GM23338 (cell line): ENCODE results near the gene UBL5. TPM values are rescaled to one million over a fixed set of nuclear protein-coding genes. Genes with fewer than 3 reads are reported as not detected.

Experiments used
- ATAC-seq: fragments of 200-7000 bp; cut with Tn5 transposase; 3 replicates; pipeline ENCODE4 v1.9.1; 2020
- DNase-seq: peaks from one replicate; pipeline ENCODE4 v3.0.0-alpha.2; 2015; ENCODE audit warnings: low spot score
- H2AFZ ChIP-seq: fragments of 200-600 bp; sonication (generic); 2 replicates; pipeline ENCODE4 v1.8.0; 2016; ENCODE audit warnings: antibody characterized with exemption, mild to moderate bottlenecking, moderate library complexity
- H3F3A ChIP-seq: fragments of 200-600 bp; sonication (generic); replicated peaks from 2 replicates; pipeline ENCODE4 v1.8.0; 2017; ENCODE audit warnings: antibody characterized with exemption, mixed run types, low read depth
- H3K27ac ChIP-seq: fragments of 200-600 bp; sonication (generic); 2 replicates; pipeline ENCODE4 v1.6.1; 2016; ENCODE audit warnings: low read depth
- H3K27me3 ChIP-seq: fragments of 200-600 bp; sonication (generic); 2 replicates; pipeline ENCODE4 v1.8.0; 2016; ENCODE audit warnings: mild to moderate bottlenecking, mixed run types, moderate library complexity; ENCODE audit not compliant: insufficient read depth
- H3K36me3 ChIP-seq: fragments of 200-600 bp; sonication (generic); 2 replicates; pipeline ENCODE4 v1.8.0; 2016; ENCODE audit warnings: mild to moderate bottlenecking; ENCODE audit not compliant: insufficient read depth
- H3K4me1 ChIP-seq: fragments of 200-600 bp; sonication (generic); 2 replicates; pipeline ENCODE4 v1.8.0; 2016; ENCODE audit warnings: mild to moderate bottlenecking, moderate library complexity; ENCODE audit not compliant: insufficient read depth
- H3K4me2 ChIP-seq: fragments of 200-600 bp; sonication (generic); 2 replicates; pipeline ENCODE4 v1.7.1; 2017; ENCODE audit warnings: mixed run types
- H3K4me3 ChIP-seq: fragments of 200-600 bp; sonication (generic); 2 replicates; pipeline ENCODE4 v1.6.1; 2016; ENCODE audit warnings: mixed run types
- H3K79me2 ChIP-seq: fragments of 200-600 bp; sonication (generic); replicated peaks from 2 replicates; pipeline ENCODE4 v1.8.0; 2017; ENCODE audit warnings: mild to moderate bottlenecking; ENCODE audit not compliant: insufficient read depth
- H3K9me2 ChIP-seq: fragments of 200-600 bp; sonication (generic); 2 replicates; pipeline ENCODE4 v1.8.0; 2017; ENCODE audit not compliant: insufficient read depth
- H4K20me1 ChIP-seq: fragments of 200-600 bp; sonication (generic); replicated peaks from 2 replicates; pipeline ENCODE4 v1.8.0; 2017; ENCODE audit warnings: mild to moderate bottlenecking; ENCODE audit not compliant: insufficient read depth
- H3K27ac Mint-ChIP-seq: 2 replicates; pipeline ENCODE4 v1.8.0; 2020; ENCODE audit warnings: inconsistent platforms, mild to moderate bottlenecking, moderate library complexity, mixed read lengths
- H3K27me3 Mint-ChIP-seq: 3 replicates; pipeline ENCODE4 v1.8.0; 2022; ENCODE audit warnings: low read depth, mild to moderate bottlenecking, moderate library complexity, mixed read lengths, inconsistent platforms; ENCODE audit not compliant: insufficient read depth, poor library complexity
- H3K36me3 Mint-ChIP-seq: 3 replicates; pipeline ENCODE4 v1.8.0; 2021; ENCODE audit warnings: low read depth, mild to moderate bottlenecking, inconsistent platforms, moderate library complexity, mixed read lengths
- H3K4me1 Mint-ChIP-seq: 3 replicates; pipeline ENCODE4 v1.8.0; 2020; ENCODE audit warnings: mild to moderate bottlenecking, inconsistent platforms, mixed read lengths
- H3K4me3 Mint-ChIP-seq: 3 replicates; pipeline ENCODE4 v1.8.0; 2021; ENCODE audit warnings: moderate library complexity, mild to moderate bottlenecking, inconsistent platforms, mixed read lengths
- H3K9me3 Mint-ChIP-seq: 3 replicates; pipeline ENCODE4 v1.8.0; 2020; ENCODE audit warnings: moderate library complexity, mild to moderate bottlenecking, inconsistent platforms, mixed read lengths
- CREB1 ChIP-seq: fragments of 250-450 bp; sonication (Bioruptor Pico); IDR thresholded peaks from 2 replicates; pipeline ENCODE4 v1.5.0; 2020; ENCODE audit warnings: low read depth, mild to moderate bottlenecking, moderate library complexity
- CTCF ChIP-seq, 2 experiments: fragments of 200-600 bp in 1 of 2; sonication (generic) in 1 of 2; conservative IDR thresholded peaks; 2 replicates each; pipeline versions ENCODE4 v1.5.1 to v1.6.1; 2016 to 2017; ENCODE audit warnings: antibody characterized with exemption in 2 of 2, low read depth in 2 of 2, mild to moderate bottlenecking in 2 of 2, moderate library complexity in 1 of 2
- EZH2 ChIP-seq: fragments of 200-600 bp; sonication (generic); IDR thresholded peaks from one replicate; pipeline ENCODE4 v1.8.0; 2017; ENCODE audit warnings: antibody characterized with exemption, mild to moderate bottlenecking, low read depth; ENCODE audit not compliant: unreplicated experiment
- JUNB ChIP-seq: IDR thresholded peaks from one replicate; pipeline ENCODE4 v1.6.1; 2016; ENCODE audit warnings: antibody characterized with exemption; ENCODE audit not compliant: unreplicated experiment
- NANOG ChIP-seq: IDR thresholded peaks from 2 replicates; pipeline ENCODE4 v1.6.1; 2016; ENCODE audit warnings: antibody characterized with exemption, borderline replicate concordance
- POLR2AphosphoS5 ChIP-seq: IDR thresholded peaks from 2 replicates; pipeline ENCODE4 v1.6.1; 2016; ENCODE audit warnings: antibody characterized with exemption, low read depth
- ZNF114 ChIP-seq: fragments of 250-450 bp; sonication (Bioruptor Pico); IDR thresholded peaks from 2 replicates; pipeline ENCODE4 v1.5.0; 2020; ENCODE audit warnings: mild to moderate bottlenecking, moderate library complexity
- polyA plus RNA-seq: library from polyadenylated mRNA; unstranded; fragments of >200 nt; fragmentation: Nextera tagmentation; extraction: Ambion mirVana; gene quantifications from 2 replicates; pipeline ENCODE4 v1.2.1, GENCODE V29; 2016
- total RNA-seq: library from RNA; depleted of rRNA; stranded (reverse); fragments of >200 nt; shearing (Covaris generic); gene quantifications from 2 replicates; pipeline ENCODE4 v1.2.3, GENCODE V29; 2014
- TF ChIP-seq, protein P1 (sequence below): IDR thresholded peaks from one replicate; pipeline ENCODE4 v1.6.1; 2018; ENCODE audit warnings: antibody characterized with exemption; ENCODE audit not compliant: unreplicated experiment

The UBL5 gene
- total and polyA plus RNA-seq, 2 experiments from 2014 or later = 304 to 1,371 TPM

DNA sequence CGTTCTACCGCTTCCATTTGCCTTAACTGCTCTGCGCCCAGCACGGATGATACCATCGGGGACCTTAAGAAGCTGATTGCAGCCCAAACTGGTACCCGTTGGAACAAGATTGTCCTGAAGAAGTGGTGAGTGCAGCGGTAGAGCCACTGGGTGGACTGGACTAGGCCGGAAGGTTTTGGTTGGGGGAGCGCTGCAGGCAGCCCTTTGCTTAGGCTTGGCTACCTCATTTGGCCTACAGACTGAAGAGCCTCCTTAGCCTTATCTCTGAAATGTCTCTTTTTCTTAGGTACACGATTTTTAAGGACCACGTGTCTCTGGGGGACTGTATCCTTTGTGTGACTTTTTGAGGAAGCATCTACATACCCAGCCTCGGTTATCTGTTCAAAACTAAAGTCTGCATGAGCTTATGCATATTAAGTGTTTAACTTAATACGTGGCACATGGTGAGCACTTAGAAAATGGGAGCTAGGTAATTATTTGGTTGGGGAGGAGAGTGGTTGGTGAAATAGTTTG lies 889 bp downstream of the UBL5 start (continued):
- no peak for TF ChIP-seq CTCF (conservative IDR thresholded peaks at IDR 0.05; ENCODE audit: low read depth in 2 of 2)
- TF ChIP-seq JUNB = no peak

DNA sequence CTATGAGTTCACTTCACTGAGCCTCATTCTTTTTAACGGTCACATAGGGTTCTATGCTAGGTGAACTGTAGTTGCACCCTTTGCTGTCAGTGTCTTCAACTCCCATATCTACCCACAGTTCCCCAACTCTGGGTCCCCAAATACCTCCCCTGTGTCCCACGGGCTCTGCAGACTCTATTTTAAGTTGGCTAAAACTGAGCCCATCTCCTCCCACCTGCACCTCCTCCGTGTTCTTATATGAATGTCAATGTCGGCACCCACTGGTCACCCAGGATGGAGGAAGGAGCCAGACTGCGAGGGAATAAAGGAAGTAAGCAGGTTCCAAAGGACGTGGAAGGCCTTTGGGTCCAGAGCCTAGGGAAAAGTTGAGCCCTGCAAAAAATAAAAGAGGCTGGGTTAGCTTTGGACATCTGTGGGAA lies 6.6 kb downstream of the UBL5 start:
- Mint-ChIP-seq H3K27me3 (peaks cover 5% of the 10 kb centered on the region), H3K9me3 (no peaks in the 10 kb centered on the region), H3K36me3 (peaks cover 17% of the 10 kb centered on the region), H3K27ac (0 out of 2 replicates have a peak overlapping the region, but pooled peaks have one; percentile 23), H3K4me3 (peak overlapping the region; percentile 87), H3K4me1 (peaks cover 9% of the 10 kb centered on the region)
- H3K4me3 ChIP-seq = peak overlapping the region; percentile 55
- H3F3A ChIP-seq = peaks cover 8% of the 10 kb centered on the region
- no peak for DNase-seq
- no peaks in the 10 kb centered on the region for H3K27me3 ChIP-seq
- no peak for TF ChIP-seq JUNB
- no peak overlapping the region for H3K27ac ChIP-seq
- no peaks in the 10 kb centered on the region for H3K9me2 ChIP-seq
- H2AFZ ChIP-seq = no peak overlapping the region
- H3K4me2 ChIP-seq = peak overlapping the region; percentile 76
- H3K79me2 ChIP-seq = peaks cover 36% of the 10 kb centered on the region
- no peak for ATAC-seq
- no peaks in the 10 kb centered on the region for H3K36me3 ChIP-seq
- H4K20me1 ChIP-seq = peaks cover 20% of the 10 kb centered on the region
- peaks cover 11% of the 10 kb centered on the region; the same call in 1 of the 2 replicates for H3K4me1 ChIP-seq

DNA sequence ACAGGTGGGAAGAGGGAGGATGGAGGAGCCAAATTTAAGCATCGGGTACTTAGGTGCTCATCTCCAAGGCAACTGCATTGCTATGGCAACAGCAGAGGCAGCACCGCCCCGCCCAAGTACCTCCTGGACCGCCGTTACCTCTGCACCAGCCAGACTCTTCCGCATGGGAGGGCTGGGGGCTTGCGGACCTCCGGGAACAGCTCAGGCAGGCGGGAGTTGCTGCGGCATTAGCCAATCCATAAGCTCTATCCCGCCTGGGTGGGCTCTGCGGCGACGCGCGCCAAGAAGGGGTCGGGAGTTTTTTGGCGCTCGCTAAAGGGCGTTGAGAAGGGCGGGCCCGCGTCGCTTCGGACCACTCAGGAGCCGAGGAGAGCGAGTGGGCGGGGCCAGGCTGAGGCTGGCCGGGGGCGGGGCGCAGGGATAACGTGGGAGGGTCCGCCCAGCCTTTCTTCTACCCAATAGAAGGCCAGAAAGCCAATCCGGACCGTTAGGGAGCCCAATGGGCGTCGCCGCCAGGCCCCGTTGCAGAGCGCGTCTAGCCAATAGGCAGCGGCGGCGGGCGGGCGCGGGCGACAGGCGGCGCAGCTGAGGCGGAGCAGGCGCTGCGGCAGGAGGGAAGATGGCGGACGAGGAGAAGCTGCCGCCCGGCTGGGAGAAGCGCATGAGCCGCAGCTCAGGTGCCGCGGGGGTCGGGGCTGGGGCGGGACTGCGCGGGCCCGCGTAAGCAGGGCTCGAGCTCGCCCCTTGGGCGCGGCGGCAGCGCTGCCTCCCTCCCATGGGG lies 7.2 kb downstream of the UBL5 start, which contains the start of gene PIN1:
PIN1 (plus strand) TSS at position 593 of the 781 bp plus-strand sequence; CDS start at position 620, 27 bp downstream.
- Histone ChIP-seq H3K4me3 (peak within 1 kb of the TSS; percentile 88), H3K9me2 (no peaks in the 10 kb centered on the region), H3K27me3 (no peaks in the 10 kb centered on the region), H4K20me1 (peaks cover 17% of the 10 kb centered on the region), H3K4me2 (peak within 1 kb of the TSS; percentile 99), H3K79me2 (peaks cover 30% of the 10 kb centered on the region), H3K4me1 (peaks cover 11% of the 10 kb centered on the region; the same call in 1 of the 2 replicates), H3K36me3 (no peaks in the 10 kb centered on the region), H3F3A (peaks cover 8% of the 10 kb centered on the region), H3K27ac (no peak within 1 kb of the TSS), H2AFZ (no peak within 1 kb of the TSS)
- no peaks in the 10 kb centered on the region for H3K9me3 Mint-ChIP-seq
- H3K4me1 Mint-ChIP-seq = peaks cover 9% of the 10 kb centered on the region
- peak within 1 kb of the TSS; percentile 66; the same call in 1 of the 2 replicates for H3K27ac Mint-ChIP-seq
- ATAC-seq (peak; percentile 95), DNase-seq (peak; percentile 100)
- peaks cover 20% of the 10 kb centered on the region for H3K36me3 Mint-ChIP-seq
- H3K4me3 Mint-ChIP-seq = peak within 1 kb of the TSS; percentile 87
- H3K27me3 Mint-ChIP-seq = peaks cover 5% of the 10 kb centered on the region
- peak; percentile 33 to 51; a peak in 3 of 4 replicates for TF ChIP-seq CTCF (conservative IDR thresholded peaks at IDR 0.05; ENCODE audit: low read depth in 2 of 2)
- TF ChIP-seq ZNF114 (CRISPR knock-in tag) = no peak
- peak; percentile 81 for TF ChIP-seq CREB1 (CRISPR knock-in tag)
- TF ChIP-seq, protein P1, sequence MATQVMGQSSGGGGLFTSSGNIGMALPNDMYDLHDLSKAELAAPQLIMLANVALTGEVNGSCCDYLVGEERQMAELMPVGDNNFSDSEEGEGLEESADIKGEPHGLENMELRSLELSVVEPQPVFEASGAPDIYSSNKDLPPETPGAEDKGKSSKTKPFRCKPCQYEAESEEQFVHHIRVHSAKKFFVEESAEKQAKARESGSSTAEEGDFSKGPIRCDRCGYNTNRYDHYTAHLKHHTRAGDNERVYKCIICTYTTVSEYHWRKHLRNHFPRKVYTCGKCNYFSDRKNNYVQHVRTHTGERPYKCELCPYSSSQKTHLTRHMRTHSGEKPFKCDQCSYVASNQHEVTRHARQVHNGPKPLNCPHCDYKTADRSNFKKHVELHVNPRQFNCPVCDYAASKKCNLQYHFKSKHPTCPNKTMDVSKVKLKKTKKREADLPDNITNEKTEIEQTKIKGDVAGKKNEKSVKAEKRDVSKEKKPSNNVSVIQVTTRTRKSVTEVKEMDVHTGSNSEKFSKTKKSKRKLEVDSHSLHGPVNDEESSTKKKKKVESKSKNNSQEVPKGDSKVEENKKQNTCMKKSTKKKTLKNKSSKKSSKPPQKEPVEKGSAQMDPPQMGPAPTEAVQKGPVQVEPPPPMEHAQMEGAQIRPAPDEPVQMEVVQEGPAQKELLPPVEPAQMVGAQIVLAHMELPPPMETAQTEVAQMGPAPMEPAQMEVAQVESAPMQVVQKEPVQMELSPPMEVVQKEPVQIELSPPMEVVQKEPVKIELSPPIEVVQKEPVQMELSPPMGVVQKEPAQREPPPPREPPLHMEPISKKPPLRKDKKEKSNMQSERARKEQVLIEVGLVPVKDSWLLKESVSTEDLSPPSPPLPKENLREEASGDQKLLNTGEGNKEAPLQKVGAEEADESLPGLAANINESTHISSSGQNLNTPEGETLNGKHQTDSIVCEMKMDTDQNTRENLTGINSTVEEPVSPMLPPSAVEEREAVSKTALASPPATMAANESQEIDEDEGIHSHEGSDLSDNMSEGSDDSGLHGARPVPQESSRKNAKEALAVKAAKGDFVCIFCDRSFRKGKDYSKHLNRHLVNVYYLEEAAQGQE = no peak
- peak; percentile 74 for TF ChIP-seq POLR2AphosphoS5
- no peak for TF ChIP-seq NANOG
- no peak for TF ChIP-seq EZH2
- no peak for TF ChIP-seq JUNB
